K562 (cell line): ENCODE data around the gene EGFL7. TPM values are rescaled to one million over a fixed set of nuclear protein-coding genes. Genes with fewer than 3 reads are reported as not detected.

Experiments used
- CREB3 ChIP-seq: fragments of 450-650 bp; conservative IDR thresholded peaks from 2 replicates; pipeline ENCODE4 v1.6.1; 2016; ENCODE audit warnings: missing genetic modification characterization, low read depth, mild to moderate bottlenecking, missing compliant biosample characterization, moderate library complexity
- EP400 ChIP-seq: fragments of 450-650 bp; IDR thresholded peaks from 2 replicates; pipeline ENCODE4 v1.6.1; 2017; ENCODE audit warnings: antibody characterized with exemption, mild to moderate bottlenecking, moderate library complexity
- ETV1 ChIP-seq: fragments of 450-650 bp; conservative IDR thresholded peaks from 2 replicates; pipeline ENCODE4 v1.6.1; 2016; ENCODE audit warnings: missing genetic modification characterization, control low read depth, low read depth, missing compliant biosample characterization
- FOXJ2 ChIP-seq: fragments of 200-800 bp; sonication (Bioruptor generic); IDR thresholded peaks from 2 replicates; pipeline ENCODE4 v1.6.1; 2016; ENCODE audit warnings: missing genetic modification characterization, missing compliant biosample characterization
- GTF2F1 ChIP-seq: IDR thresholded peaks from 2 replicates; pipeline ENCODE4 v1.6.1; 2011; ENCODE audit warnings: low read depth, low read length, improper control_type of control experiment
- MXD1 ChIP-seq: fragments of 250-450 bp; sonication (Bioruptor Pico); IDR thresholded peaks from 2 replicates; pipeline ENCODE4 v1.8.0; 2021; ENCODE audit warnings: borderline replicate concordance, mild to moderate bottlenecking, moderate library complexity; ENCODE audit not compliant: poor library complexity, severe bottlenecking
- MXI1 ChIP-seq: IDR thresholded peaks from 2 replicates; pipeline ENCODE4 v1.6.1; 2011; ENCODE audit warnings: low read depth, mild to moderate bottlenecking, improper control_type of control experiment, low read length
- NCOA6 ChIP-seq: fragments of 450-650 bp; IDR thresholded peaks from 2 replicates; pipeline ENCODE4 v1.6.1; 2017; ENCODE audit warnings: mild to moderate bottlenecking
- PRDM10 ChIP-seq: fragments of 450-650 bp; IDR thresholded peaks from 2 replicates; pipeline ENCODE4 v1.6.1; 2018; ENCODE audit not compliant: partially characterized antibody
- RAD51 ChIP-seq: fragments of 450-650 bp; IDR thresholded peaks from 2 replicates; pipeline ENCODE4 v1.7.1; 2016; ENCODE audit warnings: low read depth, mild to moderate bottlenecking, borderline replicate concordance
- RBFOX2 ChIP-seq: fragments of 200-400 bp; formaldehyde crosslinking; IDR thresholded peaks from 2 replicates; pipeline ENCODE4 v1.6.1; 2017; ENCODE audit warnings: low read depth, mild to moderate bottlenecking, low read length, moderate library complexity
- THRAP3 ChIP-seq: fragments of 450-650 bp; IDR thresholded peaks from 2 replicates; pipeline ENCODE4 v1.6.1; 2016; ENCODE audit warnings: mild to moderate bottlenecking, inconsistent platforms, borderline replicate concordance
- USF2 ChIP-seq: sonication (generic); formaldehyde crosslinking; IDR thresholded peaks from 2 replicates; pipeline ENCODE4 v1.5.0; 2020; ENCODE audit warnings: missing genetic modification reagents
- ZNF143 ChIP-seq: sonication (generic); formaldehyde crosslinking; IDR thresholded peaks from 2 replicates; pipeline ENCODE4 v1.9.0; 2022; ENCODE audit warnings: mild to moderate bottlenecking, missing genetic modification reagents
- ZNF431 ChIP-seq: sonication (generic); formaldehyde crosslinking; IDR thresholded peaks from 2 replicates; pipeline ENCODE4 v1.8.0; 2022; ENCODE audit warnings: mild to moderate bottlenecking, missing genetic modification reagents
- ZNF766 ChIP-seq: fragments of 200-800 bp; sonication (Bioruptor generic); conservative IDR thresholded peaks from 2 replicates; pipeline ENCODE4 v1.6.1; 2016; ENCODE audit warnings: missing genetic modification characterization, missing compliant biosample characterization
- ZSCAN29 ChIP-seq: fragments of 450-650 bp; IDR thresholded peaks from 2 replicates; pipeline ENCODE4 v1.6.1; 2017
- polyA plus RNA-seq, 8 experiments: library from polyadenylated mRNA; depleted of rRNA in 4 of 8; stranded (reverse) in 5 of 8; unstranded in 3 of 8; fragments of >200 nt; fragmentation: Nextera tagmentation in 2 of 8; fragmentation: Illumina TruSeq in 1 of 8; extraction: Ambion mirVana in 2 of 8; extraction: Trizol in 1 of 8; gene quantifications; 2 replicates each; pipeline versions ENCODE4 v1.2.1 to v1.2.3, GENCODE V29; 2011 to 2014; ENCODE audit warnings: inconsistent platforms in 1 of 8, missing spikeins in 1 of 8
- total RNA-seq, 7 experiments: library from RNA; depleted of rRNA in 6 of 7; stranded (reverse); fragments of >200 nt in 6 of 7; fragmentation: Illumina TruSeq in 2 of 7; extraction: Trizol in 2 of 7; gene quantifications; 2 replicates each; pipeline versions ENCODE4 v1.2.1 to v1.2.3, GENCODE V29; 2011 to 2021; ENCODE audit warnings: low replicate concordance in 1 of 7
- TF ChIP-seq, protein P1 (sequence below): sonication (generic); formaldehyde crosslinking; IDR thresholded peaks from 2 replicates; pipeline ENCODE4 v1.9.0; 2022; ENCODE audit warnings: mild to moderate bottlenecking, missing genetic modification reagents

EGFL7 gene
- total and polyA plus RNA-seq, 9 of the 15 experiments (the other 6 are each of a cell fraction or from before 2014, with no cell fraction given), result 1.5 to 286 (median 55.5) TPM

- TF ChIP-seq PRDM10 (no peak), MXD1 (CRISPR knock-in tag) (no peak), NCOA6 (no peak), EP400 (no peak), RAD51 (no peak), ZNF143 (CRISPR knock-in tag) (no peak), RBFOX2 (peak; percentile 71), CREB3 (no peak), MXI1 (no peak), ZNF431 (CRISPR knock-in tag) (no peak), ZNF766 (CRISPR knock-in tag) (no peak), ETV1 (tag) (no peak), ZSCAN29 (no peak), THRAP3 (no peak), FOXJ2 (tag) (no peak), GTF2F1 (no peak), USF2 (no peak)
- TF ChIP-seq, protein P1, sequence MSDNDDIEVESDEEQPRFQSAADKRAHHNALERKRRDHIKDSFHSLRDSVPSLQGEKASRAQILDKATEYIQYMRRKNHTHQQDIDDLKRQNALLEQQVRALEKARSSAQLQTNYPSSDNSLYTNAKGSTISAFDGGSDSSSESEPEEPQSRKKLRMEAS (CRISPR knock-in tag), result no peak
These were observed 13.0 kb downstream of the EGFL7 start (continued) for GRCh38 chr9:136675477-136676296.
